ENCODE measurements around the gene PCMTD2.
"Not testable (repeated sequence)": the region's sequence is repeated elsewhere in the genome, so short reads cannot be mapped to it uniquely, and the experiment has no call there.

PCMTD2 gene

DNA sequence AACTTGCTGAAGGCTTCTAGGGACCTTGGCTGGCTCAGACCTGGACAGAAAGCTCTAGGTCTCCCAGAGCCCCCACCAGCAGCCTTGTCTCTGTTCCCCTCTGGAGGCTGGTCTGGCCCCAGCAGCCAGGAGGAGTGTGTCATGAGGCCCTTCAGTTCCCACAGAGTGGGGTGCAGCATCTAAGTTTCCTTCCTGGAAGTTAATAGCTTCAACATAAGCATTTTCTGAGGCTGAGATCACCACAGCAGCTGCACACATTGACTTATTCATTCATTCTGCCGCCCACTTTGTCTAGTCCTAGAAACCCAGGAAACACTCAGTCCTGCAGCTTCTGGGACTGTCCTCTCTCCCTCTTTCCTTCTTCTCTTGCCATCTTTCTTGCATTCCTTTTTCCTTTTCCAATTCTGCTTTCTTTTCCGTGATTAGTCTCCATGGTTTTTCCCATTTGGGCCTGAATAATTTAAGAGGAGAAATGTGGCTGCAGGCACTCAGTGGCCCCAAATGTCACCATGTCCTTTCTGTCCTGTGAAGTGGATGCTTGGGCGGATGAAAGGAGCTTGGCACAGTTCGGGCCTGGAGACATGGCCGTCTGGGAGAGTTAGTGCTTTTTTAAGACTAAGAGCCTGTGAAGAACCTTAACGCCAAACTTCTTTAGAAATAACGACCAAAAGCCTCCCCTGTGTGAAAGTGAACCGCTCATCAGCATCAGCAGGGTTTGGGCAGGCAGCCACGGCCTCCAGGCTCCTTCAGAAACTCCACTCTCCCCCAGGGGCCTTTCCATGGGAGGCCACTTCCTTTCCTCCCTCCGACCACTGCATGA lies 31.0 kb upstream of the PCMTD2 start:
- peak; percentile 84 for DNase-seq

DNA sequence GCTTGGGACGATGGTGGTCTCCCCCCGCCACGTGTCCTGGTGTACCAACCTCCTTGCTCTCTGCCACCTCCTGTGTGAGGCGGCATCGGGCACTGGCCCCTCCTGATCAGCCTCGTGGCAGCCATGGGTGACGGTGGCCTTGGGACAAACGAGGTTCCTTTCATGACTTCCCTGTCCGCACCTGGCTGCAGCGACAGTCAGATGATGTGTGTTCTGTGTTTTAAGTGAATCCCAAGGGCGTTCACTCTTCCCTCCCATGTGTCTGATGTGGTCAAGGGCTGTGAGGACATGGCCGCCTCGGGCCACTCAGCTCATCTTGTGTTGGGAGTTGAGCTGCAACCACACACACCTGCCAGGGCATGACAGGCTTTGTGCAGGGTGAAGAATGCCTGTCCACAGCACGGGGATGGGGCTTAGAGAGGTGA lies 30.4 kb upstream of the PCMTD2 start:
- no peak for DNase-seq

DNA sequence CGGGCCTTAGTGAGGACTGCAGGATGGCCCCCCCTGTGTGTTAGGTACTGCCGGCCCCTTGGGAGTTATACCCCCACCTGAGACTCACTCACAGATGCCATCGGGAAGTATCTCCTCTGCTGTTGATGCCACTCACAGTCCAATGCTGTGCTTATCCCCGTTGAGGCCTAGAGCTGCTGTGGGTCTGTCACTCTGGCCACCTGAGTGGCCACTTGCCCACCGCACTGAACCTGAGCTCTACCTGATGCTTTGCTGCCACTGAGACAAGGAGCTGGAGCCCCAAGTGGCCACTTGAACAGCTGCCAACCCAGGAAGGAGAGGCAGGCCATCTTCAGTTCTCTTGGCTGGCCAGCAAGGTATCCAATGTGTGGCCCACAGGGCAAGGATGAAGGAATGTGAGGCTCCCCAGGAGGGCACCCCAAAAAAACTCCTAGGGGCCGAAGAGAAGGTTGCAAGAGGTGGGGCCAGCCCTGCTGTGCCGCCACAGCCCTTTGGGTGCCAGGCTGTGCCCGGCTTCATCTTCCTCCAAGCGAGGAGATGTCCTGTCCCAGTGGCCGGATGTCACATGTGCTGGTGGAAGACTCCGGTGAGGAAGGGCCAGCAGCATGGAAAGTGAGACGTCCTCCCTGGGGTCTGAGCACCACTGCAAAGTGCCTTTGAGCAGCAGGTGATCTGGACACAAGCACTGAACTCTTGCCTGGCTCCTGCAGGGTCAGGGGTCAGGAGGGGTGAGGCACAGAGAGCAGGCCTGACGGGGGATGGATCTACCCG lies 29.5 kb upstream of the PCMTD2 start:
- no peak for DNase-seq

DNA sequence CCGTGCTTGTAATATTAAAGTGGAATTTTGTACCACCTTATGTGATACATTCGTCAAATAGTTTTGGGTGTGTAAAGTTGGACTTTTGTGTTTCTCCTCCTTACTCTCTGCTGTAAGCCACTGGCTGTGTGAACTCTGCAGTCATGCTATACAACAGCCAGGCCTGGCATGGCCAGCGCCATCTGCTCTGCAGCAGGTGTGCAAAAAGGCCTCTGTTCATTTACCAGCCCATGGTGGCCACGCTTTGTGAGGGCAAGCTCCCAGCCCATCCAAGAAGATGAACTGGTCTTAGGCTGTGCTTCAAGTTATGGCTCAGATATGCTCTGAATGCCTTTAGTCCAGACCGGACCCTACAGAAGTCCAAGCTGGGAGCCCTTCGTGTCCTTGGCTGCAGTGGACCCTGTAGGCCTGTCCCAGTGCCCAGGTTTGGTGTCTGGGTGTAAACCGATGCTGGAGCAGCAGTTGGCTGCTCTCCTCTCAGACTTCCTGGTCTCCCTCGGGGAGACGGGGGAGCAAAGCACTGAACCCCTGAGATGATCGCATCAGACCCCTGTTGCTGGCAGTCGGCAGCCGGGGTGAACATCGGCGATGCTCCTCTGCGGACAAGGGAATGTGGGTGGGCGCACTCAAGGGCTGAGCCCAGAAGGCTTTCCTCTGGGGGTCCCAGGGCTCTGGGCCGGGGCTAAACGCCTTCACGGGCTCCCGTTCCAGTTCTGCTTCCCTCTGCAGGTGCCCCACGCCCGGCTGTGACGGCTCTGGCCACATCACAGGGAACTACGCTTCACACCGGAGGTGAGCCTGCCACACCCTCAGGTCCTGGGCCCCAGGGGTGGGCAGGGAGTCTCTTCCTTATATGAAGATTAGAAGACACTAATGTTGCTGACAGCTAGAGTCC lies 28.6 kb upstream of the PCMTD2 start:
- no peak for DNase-seq

DNA sequence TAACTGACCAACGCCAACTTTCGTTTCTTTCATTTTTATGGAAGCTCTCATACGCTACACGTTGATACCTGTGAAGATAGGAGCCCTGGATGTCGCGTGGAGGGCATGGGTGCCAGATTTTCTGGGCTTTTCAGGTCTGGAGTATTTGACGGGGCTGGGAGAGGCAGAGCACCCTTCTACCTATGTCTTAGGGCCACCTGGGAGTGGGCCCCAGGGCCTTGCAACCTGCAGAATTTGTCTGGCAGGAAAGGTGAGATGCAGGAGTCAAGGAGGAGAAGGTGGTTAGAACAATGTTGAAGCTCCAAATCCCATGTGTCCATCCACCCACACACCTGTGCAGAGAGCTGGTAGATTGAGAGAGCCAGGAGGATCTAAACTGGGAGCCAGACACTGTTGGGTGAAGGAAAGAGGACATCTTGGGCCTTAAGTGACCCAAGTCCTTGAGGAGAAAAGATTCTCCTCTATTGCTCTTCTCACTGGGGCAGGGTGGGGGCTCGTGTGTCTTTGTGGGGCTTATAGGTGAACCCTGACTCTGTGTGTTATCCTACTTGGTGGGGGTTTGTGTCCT lies 27.4 kb upstream of the PCMTD2 start:
- no peak for DNase-seq

DNA sequence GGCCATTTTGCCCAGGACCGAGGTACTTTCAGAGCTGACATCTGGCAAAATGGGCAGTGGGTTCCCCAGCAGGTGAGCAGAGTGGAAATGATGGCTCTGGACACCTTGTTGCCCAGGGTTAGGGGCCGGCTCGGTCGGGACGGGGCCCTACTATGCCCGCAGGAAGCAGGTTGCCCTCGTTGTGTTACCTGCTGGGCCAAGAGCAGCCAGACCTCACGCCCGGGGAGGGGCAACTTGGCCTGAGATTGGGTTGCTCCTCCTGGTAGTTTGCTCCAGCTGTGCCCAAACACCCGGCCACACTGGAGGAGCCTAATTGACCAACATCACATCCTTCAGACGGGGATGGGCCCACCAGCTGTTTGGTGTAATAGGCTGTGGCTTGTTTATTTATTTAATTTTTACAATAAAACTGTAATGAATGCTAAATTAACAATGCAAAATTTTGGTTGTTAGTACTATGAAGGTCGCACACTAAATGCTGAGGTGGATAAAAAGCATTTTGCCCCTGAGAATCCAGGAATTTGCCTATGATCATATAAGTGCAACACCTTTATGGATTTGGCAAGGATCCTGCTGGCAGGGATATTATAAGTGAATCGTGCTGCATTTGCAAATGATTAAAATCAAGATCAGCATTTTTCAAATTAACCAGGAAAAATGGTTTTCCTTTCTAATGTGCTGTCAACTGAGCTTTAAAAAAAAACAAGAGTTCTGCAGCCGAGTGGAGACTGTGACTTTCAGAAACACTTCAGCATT lies 26.6 kb upstream of the PCMTD2 start:
- no peak for DNase-seq

DNA sequence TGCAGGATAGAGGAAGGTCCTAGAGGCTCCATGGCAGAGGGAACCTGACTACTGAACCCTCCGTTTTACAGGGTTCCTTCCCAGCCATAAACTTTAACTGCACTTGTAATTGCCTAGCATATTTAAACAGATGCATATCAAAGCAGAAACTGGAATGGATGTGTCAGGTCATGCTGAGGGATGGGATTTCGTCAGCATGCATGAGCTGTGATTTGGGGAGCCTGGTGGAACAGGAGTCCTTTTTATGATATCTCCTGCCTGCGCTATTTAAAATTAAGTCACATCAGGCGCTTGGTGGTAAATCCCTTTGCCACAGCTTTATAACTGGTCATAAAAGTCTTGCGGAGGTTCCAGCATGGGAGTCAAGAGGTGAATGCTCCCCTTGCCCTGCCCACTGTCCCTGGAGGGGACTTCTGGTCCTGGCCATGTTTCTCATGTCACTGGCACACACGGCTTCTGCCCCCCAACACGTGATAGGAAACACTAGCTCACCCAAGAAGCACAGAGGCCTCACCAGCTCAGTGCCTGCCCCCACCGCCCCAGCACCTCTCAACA lies 26.0 kb upstream of the PCMTD2 start:
- DNase-seq, result no peak

DNA sequence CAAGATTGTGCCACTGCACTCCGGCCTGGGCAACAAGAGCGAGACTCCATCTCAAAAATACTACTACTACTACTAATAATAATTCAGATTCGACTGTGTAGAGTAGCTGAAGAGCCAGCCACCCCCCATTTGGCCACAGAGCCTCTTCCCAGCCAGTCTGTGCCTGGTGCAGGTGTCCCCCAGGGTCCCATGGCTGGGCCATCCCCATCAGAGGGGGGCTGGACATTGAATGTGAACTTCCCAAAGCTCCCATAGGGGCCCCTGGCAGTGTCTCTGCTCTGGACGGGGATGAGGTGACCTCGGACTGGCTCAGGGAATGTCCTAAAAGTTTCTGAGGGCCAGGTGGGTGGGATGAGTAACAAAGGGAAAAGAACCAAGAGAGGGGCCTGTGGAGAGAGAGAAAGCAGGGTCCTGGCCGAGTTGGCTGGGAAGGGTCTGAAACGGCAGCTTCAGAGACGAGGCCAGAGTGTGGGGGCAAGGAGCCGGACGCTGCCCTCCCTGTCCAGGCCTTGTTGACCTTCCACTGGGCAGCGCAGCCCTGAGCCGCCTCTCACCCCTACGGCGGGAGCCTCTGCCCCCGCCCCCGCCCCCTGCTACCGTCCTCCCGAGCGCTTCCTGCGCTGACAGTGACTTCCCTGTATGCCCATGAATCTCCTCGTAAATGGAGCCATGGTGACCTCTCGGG lies 24.9 kb upstream of the PCMTD2 start:
- no peak for DNase-seq

DNA sequence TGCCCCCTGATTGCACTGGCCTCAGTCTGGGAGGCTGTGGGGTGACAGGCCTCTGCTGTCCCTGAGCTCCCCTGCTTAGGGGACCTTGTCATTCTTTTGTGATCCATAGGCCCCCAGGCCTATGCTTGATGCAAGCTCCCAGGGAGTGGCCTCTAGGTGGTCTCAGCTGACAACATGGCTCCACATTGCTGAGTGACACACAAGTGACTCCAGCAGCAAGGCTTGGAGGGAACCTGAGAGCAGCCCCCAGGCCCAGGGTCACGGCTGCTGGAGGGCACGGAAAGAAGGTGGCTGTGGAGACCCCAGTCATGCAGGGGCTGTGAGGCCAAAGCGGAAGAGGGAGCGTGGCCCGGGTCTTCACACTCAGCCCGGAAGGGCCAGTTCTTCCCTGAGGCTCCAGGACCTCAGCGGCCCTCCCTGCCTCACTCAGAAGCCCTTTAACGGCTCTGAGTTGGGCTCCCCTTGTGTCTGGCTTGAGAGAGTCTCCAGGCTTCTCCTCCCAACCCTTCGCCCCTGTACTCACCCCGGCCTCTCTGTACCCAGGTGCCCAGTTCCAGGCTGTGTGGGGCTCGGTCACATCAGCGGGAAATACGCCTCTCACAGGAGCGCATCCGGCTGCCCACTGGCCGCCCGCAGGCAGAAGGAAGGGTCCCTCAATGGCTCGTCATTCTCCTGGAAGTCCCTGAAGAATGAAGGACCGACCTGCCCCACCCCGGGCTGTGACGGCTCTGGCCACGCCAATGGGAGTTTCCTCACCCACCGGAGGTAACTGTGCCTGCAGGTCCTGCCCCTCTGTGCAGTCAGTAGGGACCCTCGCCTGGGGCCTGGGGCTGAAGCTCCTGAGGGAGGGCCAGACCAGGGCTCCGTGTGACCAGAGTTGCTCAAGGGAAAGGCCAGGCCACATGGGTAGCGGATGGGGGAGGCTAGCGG lies 23.7 kb upstream of the PCMTD2 start:
- no peak for DNase-seq

DNA sequence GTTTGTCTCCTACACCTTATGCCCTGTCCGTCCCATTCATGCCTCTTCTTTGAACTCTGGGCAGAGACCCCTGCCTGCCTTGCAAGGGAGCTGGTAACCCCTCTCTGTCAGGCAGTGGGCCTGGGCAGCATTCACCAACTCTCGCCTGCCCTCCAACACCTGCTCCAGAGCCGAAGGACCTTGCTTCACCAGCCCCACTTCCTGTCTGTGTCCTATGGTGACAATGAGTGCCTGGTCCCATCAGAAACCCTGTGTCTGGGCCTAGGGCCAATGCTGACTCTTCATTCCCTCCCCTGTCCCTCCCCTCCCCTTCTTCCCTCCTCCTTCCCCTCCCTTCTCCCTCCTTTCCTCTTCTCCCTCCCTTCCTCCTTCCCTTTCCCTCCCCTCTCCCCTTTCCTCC lies 22.8 kb upstream of the PCMTD2 start:
- DNase-seq, result no peak

DNA sequence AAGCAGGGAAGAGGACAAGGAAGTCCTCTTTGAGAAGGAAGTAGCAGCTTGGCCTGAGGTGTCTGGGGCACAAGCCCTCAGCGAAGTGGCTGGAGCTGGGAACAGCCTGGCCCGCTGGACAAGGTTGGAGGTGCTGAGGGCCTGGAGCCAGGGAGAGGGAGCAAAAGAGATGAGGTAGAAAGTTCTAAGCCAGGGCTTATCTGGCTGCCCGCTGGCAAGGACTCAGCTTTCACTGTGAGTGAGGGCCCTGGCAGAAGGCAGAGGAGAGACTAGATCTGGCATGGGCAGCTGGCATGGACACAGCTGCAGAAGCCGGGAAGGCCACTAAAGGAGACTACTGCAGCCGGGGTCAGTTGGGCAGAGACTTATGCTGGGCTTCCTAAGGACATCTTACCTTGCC lies 21.8 kb upstream of the PCMTD2 start:
- DNase-seq, result no peak

DNA sequence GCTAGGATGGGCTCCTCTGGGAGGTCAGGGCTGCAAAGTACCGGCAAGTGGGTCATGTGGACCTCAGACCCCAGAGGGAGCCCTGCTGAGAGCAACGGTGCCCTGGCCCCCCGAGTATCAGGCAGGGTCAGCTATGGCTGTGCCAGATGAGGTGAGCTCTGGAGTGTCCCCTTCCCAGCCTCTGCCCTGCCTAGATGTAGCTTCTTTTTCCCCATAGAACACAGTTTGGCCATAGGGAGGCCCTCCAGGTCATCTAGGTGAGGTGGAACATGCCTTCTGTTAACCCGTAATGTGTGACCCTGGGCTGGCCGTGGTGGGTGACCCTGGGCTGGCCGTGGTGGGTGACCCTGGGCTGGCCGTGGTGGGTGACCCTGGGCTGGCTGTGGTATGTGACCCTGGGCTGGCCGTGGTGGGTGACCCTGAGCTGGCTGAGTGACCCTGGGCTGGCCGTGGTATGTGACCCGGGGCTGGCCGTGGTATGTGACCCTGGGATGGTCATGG lies 21.2 kb upstream of the PCMTD2 start:
- DNase-seq, result no peak

DNA sequence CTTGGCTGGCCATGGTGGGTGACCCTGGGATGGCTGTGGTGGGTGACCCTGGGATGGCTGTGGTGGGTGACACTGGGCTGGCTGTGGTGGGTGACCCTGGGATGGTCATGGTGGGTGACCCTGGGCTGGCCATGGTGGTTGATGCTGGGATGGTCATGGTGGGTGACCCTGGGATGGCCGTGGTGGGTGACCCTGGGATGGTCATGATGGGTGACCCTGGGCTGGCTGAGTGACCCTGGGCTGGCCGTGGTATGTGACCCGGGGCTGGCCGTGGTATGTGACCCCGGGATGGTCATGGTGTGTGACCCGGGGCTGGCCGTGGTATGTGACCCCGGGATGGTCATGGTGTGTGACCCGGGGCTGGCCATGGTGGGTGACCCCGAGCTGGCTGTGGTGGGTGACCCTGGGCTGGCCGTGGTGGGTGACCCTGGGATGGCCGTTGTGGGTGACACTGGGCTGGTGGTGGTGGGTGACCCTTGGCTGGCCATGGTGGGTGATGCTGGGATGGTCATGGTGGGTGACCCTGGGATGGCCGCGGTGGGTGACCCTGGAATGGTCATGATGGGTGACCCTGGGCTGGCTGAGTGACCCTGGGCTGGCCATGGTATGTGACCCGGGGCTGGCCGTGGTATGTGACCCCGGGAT lies 20.5 kb upstream of the PCMTD2 start:
- DNase-seq, result not testable (repeated sequence)

DNA sequence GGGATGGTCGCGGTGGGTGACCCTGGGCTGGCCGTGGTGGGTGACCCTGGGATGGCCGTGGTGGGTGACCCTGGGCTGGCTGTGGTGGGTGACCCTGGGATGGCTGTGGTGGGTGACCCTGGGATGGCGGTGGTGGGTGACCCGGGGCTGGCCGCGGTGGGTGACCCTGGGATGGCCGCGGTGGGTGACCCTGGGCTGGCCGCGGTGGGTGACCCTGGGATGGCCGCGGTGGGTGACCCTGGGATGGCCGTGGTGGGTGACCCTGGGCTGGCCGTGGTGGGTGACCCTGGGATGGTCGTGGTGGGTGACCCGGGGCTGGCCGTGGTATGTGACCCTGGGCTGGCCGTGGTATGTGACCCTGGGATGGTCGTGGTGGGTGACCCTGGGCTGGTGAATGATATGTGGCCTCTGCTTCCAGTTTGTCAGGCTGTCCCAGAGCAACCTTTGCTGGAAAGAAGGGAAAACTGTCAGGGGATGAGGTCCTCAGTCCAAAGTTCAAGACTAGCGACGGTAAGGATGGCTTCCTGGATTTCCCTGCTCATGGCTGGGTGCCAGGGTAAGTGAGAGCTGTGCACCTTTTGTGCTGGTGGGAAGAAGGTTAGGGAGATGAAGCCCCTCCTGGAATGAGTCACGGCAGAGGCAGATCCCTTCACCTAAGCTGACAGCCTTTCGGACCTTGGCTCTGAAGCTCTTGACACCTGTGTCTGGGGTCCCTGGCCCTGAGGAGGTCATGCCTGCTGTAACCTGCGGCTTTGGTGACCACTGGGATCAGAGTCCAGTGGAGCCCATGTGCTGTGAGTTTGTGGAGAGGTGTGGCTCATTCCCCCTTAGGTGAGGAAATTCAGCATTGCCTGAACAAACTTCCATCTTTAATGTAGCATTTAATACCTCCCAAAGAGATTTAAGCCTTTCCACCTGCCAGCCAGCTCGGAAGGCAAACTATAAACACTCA lies 19.1 kb upstream of the PCMTD2 start:
- no peak for DNase-seq

DNA sequence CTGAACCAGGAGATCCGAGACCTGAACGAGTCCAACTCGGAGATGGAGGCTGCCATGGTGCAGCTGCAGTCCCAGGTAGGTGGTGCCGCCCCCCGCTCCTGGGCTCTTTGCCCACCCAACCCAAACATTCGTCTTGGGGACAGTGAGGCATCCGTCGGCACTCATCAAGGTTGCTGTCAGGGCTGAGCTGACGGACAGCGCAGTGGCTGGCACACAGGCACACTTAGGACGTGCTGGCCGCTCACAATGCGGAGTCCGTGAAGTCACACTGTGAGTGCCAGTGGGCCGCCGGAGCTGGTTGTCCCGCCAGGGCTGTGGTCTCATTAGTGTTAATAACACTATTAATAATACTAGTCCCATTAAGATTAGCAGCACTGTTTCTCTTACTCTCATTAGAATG lies 18.2 kb upstream of the PCMTD2 start:
- no peak for DNase-seq

DNA sequence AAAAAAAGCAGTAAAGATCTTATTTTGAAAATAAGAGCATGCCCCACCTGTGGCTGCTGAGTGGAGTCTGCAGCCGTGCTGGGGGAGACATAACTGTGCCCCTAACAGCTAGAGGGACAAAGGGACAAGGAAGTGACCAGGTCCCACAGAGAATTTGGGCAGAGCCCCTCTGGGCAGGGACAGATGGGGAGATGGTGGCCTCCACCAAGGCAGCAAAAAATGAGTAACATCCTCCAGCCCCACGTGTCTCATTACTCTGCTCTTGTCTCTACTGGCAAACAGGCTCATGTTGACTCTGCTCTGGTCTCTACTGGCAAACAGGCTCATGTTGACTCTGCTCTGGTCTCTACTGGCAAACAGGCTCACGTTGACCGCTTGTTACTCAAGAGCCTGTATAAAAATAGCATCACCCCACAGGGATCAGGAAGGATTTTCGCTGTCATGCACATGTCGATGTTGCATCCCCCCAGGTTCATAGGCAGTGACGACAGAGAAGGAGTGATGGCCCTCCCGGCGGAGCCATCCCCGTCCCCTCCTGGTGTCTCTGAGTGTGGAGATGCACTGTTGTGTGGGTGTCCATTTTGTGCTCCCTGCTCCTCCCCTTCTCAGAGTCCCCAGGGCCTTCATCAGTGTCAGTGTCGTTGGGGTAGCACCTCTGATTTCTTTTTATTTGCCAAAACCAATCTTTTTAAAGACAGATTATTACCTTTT lies 17.3 kb upstream of the PCMTD2 start:
- DNase-seq, result no peak

DNA sequence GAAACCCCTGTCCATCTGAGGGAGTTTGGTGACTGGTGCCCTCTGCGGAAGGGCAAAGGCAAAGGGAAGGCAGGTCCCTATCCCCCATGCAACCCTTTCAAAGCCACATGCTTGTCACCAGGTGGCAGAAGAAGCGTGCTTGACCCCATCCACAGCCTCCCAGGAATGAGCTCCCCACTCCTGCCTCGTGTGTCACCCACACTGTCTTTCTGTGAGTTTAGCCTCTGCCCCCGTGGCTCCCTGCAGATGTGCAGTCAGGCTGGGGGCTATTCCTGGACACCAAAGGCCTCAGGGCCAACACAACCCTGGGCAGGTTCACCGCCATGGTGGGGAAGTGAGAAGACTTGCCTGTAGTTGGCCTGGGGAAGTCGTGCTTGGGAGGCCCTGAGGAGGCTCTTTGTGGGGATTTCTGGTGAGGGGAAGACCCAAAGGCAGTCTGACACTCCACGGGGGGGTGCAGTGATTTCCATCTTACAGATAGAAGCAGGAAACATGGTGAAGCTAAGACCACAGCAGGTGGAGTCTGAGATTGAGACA lies 16.6 kb upstream of the PCMTD2 start:
- DNase-seq, result no peak

All from fibroblast of skin of scalp (primary cell).